Measurements from ENCODE around the gene CCDC172. TPM values are rescaled to one million over a fixed set of nuclear protein-coding genes. Genes with fewer than 3 reads are reported as not detected.

The CCDC172 gene
- total and polyA plus RNA-seq, 3 donors from 2014 or later: 6.7 to 31.4 (median 7.3) TPM

DNA sequence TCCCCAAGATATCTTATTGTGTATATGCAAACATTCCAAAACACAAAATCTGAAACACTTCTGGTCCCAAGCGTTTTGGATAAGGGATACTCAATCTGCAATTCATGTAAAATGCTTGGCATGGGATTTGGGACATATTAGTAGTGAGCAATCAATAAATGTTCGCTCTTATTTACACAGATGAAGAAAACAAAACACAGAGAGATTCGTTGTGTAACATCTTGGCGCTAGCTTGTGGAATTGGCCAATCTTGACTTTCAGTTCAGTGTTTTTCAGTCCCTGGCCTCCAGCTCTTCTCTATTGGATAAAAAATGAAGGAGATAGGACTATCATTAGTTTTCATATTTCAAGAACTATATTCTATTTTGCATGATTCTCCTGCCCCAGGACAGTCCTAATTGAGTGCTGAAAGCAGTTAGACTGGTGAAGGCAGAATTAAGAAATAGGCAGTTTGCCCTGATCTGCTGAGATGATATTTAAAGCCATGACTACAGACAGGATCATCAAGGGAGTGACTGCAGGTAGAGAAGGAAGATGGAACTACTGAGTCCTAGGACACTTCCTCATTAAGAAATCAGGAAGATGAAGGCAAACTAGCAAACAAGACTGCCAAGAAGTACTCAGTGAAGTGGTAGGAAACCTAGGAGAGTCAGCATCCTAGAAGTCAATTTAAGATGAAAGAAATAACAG is 105.2 kb downstream of the CCDC172 start:
- no peak overlapping the region for H3K27ac ChIP-seq
- 83 to 91% methylated on average over 4 of the region's 4 CpGs for WGBS, 2 donors

More for the DNA sequence above, 105.2 kb downstream of the CCDC172 start:
- no peaks in the 10 kb centered on the region for H3K9me3 ChIP-seq
- H3K27me3 ChIP-seq: no peaks in the 10 kb centered on the region
- no peak for TF ChIP-seq POLR2A (IDR thresholded peaks at IDR 0.05)
- TF ChIP-seq, protein P1, sequence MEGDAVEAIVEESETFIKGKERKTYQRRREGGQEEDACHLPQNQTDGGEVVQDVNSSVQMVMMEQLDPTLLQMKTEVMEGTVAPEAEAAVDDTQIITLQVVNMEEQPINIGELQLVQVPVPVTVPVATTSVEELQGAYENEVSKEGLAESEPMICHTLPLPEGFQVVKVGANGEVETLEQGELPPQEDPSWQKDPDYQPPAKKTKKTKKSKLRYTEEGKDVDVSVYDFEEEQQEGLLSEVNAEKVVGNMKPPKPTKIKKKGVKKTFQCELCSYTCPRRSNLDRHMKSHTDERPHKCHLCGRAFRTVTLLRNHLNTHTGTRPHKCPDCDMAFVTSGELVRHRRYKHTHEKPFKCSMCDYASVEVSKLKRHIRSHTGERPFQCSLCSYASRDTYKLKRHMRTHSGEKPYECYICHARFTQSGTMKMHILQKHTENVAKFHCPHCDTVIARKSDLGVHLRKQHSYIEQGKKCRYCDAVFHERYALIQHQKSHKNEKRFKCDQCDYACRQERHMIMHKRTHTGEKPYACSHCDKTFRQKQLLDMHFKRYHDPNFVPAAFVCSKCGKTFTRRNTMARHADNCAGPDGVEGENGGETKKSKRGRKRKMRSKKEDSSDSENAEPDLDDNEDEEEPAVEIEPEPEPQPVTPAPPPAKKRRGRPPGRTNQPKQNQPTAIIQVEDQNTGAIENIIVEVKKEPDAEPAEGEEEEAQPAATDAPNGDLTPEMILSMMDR (IDR thresholded peaks at IDR 0.05): no peak
- no peak for DNase-seq
- intact Hi-C loops (cut with DNase I; ENCODE audit: low total_unique reads): no loop called here
- H3K36me3 ChIP-seq (ENCODE audit: low read depth, missing control alignments): no peaks in the 10 kb centered on the region
- no peaks in the 10 kb centered on the region for H3K4me1 ChIP-seq
- H3K4me3 ChIP-seq: no peak overlapping the region

Small RNA genes lying within 50 kb of the gene (small RNA-seq; reads per million reads assigned to genes)
- gene SNRPGP6: 0 reads per million in 2 donors

Other genes starting within 250 kb of the CCDC172 start
- 10 to 100 TPM; 17.7 to 23.8 TPM for gene GFRA1, start 51.2 kb upstream of the CCDC172 start, total RNA-seq
- gene GFRA1, start 51.2 kb upstream of the CCDC172 start, polyA plus RNA-seq (ENCODE audit: insufficient read depth, low read depth, low replicate concordance): 8.6 TPM
- not detected for gene PNLIPRP3, start 103.4 kb downstream of the CCDC172 start, total RNA-seq
- not detected for gene PNLIPRP3, start 103.4 kb downstream of the CCDC172 start, polyA plus RNA-seq (ENCODE audit: insufficient read depth, low read depth, low replicate concordance)
- gene PNLIP, start 221.5 kb downstream of the CCDC172 start, total RNA-seq: under 1 TPM in 1 of 2 donors, not detected in 1; 0.74 TPM
- gene PNLIP, start 221.5 kb downstream of the CCDC172 start, polyA plus RNA-seq (ENCODE audit: insufficient read depth, low read depth, low replicate concordance): not detected

All from testis (tissue), 3 donors.